H1 (cell line): ENCODE results near the gene SH3YL1.

Source experiments
- CHD1 ChIP-seq: IDR thresholded peaks from 2 replicates; pipeline ENCODE4 v1.6.1; 2012; ENCODE audit warnings: low read depth, low read length, improper control_type of control experiment
- CHD2 ChIP-seq: IDR thresholded peaks from 2 replicates; pipeline ENCODE4 v1.6.1; 2012; ENCODE audit warnings: low read length, improper control_type of control experiment
- EP300 ChIP-seq, 2 experiments: IDR thresholded peaks; 1 replicate in 1 of 2; 2 replicates in 1 of 2; pipeline ENCODE4 v1.6.1; 2011 to 2012; ENCODE audit warnings: low read depth in 2 of 2, low read length in 2 of 2, mild to moderate bottlenecking in 2 of 2, borderline replicate concordance in 1 of 2, inconsistent platforms in 1 of 2, moderate library complexity in 1 of 2
- EZH2 ChIP-seq: fragments of 200-600 bp; sonication (generic); IDR thresholded peaks from 2 replicates; pipeline ENCODE4 v1.7.1; 2012; ENCODE audit warnings: low read depth, mild to moderate bottlenecking, moderate library complexity, low read length, inconsistent platforms; ENCODE audit not compliant: severe bottlenecking
- JUND ChIP-seq: IDR thresholded peaks from 2 replicates; pipeline ENCODE4 v1.6.1; 2011; ENCODE audit warnings: mild to moderate bottlenecking, improper control_type of control experiment, low read length
- POLR2A ChIP-seq, 2 experiments: IDR thresholded peaks; 1 replicate in 1 of 2; 2 replicates in 1 of 2; pipeline ENCODE4 v1.6.1; 2011; ENCODE audit warnings: low read depth in 2 of 2, low read length in 2 of 2, mild to moderate bottlenecking in 2 of 2; ENCODE audit errors: control extremely low read depth in 1 of 2
- POLR2AphosphoS5 ChIP-seq: IDR thresholded peaks from 2 replicates; pipeline ENCODE4 v1.6.1; 2011; ENCODE audit warnings: low read depth, low read length
- RAD21 ChIP-seq, 2 experiments: IDR thresholded peaks in 1 of 2; conservative IDR thresholded peaks in 1 of 2; 2 replicates each; pipeline ENCODE4 v1.6.1; 2011; ENCODE audit warnings: low read depth in 2 of 2, low read length in 2 of 2, improper control_type of control experiment in 1 of 2, inconsistent platforms in 1 of 2, mild to moderate bottlenecking in 1 of 2, moderate library complexity in 1 of 2
- TEAD4 ChIP-seq: IDR thresholded peaks from 2 replicates; pipeline ENCODE4 v1.6.1; 2012; ENCODE audit warnings: low read depth, low read length, inconsistent platforms, mixed read lengths
- YY1 ChIP-seq: IDR thresholded peaks from 2 replicates; pipeline ENCODE4 v1.6.1; 2011; ENCODE audit warnings: low read depth, mild to moderate bottlenecking, low read length
- TF ChIP-seq, protein P1 (sequence below), 3 experiments: IDR thresholded peaks; 1 replicate in 2 of 3; 2 replicates in 1 of 3; pipeline versions ENCODE4 v1.5.1 to v1.6.1; 2011; ENCODE audit warnings: low read length in 3 of 3, mild to moderate bottlenecking in 3 of 3, inconsistent platforms in 2 of 3, low read depth in 1 of 3, moderate library complexity in 1 of 3; ENCODE audit not compliant: insufficient read depth in 1 of 3; ENCODE audit errors: control extremely low read depth in 1 of 3
- TF ChIP-seq, protein P2 (sequence below): IDR thresholded peaks from 2 replicates; pipeline ENCODE4 v1.6.1; 2011; ENCODE audit warnings: low read length, improper control_type of control experiment

DNA sequence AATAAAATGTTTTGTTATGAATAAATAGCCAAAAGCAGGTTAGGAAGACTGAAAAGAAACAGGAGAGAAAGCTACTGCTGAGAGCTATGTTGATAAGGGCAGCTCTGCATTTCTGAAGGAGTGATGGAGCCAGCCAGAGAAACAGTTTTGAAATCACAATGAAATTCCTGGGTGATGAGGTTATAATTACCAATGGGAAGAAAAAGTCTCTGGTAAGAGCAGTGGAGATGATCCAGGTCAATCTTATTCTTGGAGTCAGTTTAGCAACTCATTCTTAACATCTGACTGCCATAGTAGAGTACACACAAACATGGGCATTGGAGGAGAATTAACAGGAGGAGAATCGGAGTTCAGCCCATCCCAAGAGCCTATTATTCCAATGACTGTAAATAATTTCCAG lies 21.7 kb upstream of the SH3YL1 start:
- peak; percentile 64; the same call in 1 of the 2 replicates for TF ChIP-seq JUND
- no peak for TF ChIP-seq POLR2A (IDR thresholded peaks at IDR 0.05; ENCODE audit: control extremely low read depth in 1 of 2, low read depth in 2 of 2, low read length in 2 of 2)
- TF ChIP-seq, protein P1, sequence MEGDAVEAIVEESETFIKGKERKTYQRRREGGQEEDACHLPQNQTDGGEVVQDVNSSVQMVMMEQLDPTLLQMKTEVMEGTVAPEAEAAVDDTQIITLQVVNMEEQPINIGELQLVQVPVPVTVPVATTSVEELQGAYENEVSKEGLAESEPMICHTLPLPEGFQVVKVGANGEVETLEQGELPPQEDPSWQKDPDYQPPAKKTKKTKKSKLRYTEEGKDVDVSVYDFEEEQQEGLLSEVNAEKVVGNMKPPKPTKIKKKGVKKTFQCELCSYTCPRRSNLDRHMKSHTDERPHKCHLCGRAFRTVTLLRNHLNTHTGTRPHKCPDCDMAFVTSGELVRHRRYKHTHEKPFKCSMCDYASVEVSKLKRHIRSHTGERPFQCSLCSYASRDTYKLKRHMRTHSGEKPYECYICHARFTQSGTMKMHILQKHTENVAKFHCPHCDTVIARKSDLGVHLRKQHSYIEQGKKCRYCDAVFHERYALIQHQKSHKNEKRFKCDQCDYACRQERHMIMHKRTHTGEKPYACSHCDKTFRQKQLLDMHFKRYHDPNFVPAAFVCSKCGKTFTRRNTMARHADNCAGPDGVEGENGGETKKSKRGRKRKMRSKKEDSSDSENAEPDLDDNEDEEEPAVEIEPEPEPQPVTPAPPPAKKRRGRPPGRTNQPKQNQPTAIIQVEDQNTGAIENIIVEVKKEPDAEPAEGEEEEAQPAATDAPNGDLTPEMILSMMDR (IDR thresholded peaks at IDR 0.05; ENCODE audit: control extremely low read depth in 1 of 3, insufficient read depth in 1 of 3, low read depth in 1 of 3, low read length in 3 of 3): no peak
- TF ChIP-seq, protein P2, sequence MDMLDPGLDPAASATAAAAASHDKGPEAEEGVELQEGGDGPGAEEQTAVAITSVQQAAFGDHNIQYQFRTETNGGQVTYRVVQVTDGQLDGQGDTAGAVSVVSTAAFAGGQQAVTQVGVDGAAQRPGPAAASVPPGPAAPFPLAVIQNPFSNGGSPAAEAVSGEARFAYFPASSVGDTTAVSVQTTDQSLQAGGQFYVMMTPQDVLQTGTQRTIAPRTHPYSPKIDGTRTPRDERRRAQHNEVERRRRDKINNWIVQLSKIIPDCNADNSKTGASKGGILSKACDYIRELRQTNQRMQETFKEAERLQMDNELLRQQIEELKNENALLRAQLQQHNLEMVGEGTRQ: no peak
- no peak for TF ChIP-seq EP300 (IDR thresholded peaks at IDR 0.05; ENCODE audit: borderline replicate concordance in 1 of 2, low read depth in 2 of 2, low read length in 2 of 2)
- no peak for TF ChIP-seq YY1
- no peak for TF ChIP-seq EZH2
- TF ChIP-seq TEAD4: no peak
- no peak for TF ChIP-seq CHD1
- TF ChIP-seq POLR2AphosphoS5: no peak
- no peak for TF ChIP-seq CHD2
- TF ChIP-seq RAD21 (IDR thresholded peaks at IDR 0.05 in 1 of 2, conservative IDR thresholded peaks at IDR 0.05 in 1 of 2; ENCODE audit: low read depth in 2 of 2, low read length in 2 of 2): no peak
